Measurements from ENCODE around the gene NUB1. TPM values are rescaled to one million over a fixed set of nuclear protein-coding genes. Genes with fewer than 3 reads are reported as not detected.

Gene NUB1
- total RNA-seq, 1 donor from 2014 or later, result 40.3 TPM

- no peak overlapping the region for H3K27ac Mint-ChIP-seq
Observed at GRCh38 chr7:151377406-151377805, 35.8 kb downstream of the NUB1 start.

GRCh38 chr7:151378011-151378410, 36.4 kb downstream of the NUB1 start:
- intact Hi-C loops (cut with micrococcal nuclease), result no loop called here
- Mint-ChIP-seq H3K9me3 (no peaks in the 10 kb centered on the region), H3K36me3 (ENCODE audit: low read depth) (peaks cover 17% of the 10 kb centered on the region), H3K27me3 (ENCODE audit: insufficient read depth) (peaks cover 18% of the 10 kb centered on the region), H3K27ac (no peak overlapping the region), H3K4me1 (ENCODE audit: low read depth) (no peaks in the 10 kb centered on the region), H3K4me3 (no peak overlapping the region)
- no peak for DNase-seq (ENCODE audit: low spot score)

More at GRCh38 chr7:151377406-151377805, 35.8 kb downstream of the NUB1 start:
- intact Hi-C loops (cut with micrococcal nuclease), result no loop called here
- Mint-ChIP-seq H3K36me3 (ENCODE audit: low read depth) (peaks cover 19% of the 10 kb centered on the region), H3K9me3 (no peaks in the 10 kb centered on the region), H3K4me3 (no peak overlapping the region), H3K27me3 (ENCODE audit: insufficient read depth) (peaks cover 14% of the 10 kb centered on the region), H3K4me1 (ENCODE audit: low read depth) (no peaks in the 10 kb centered on the region)
- no peak for DNase-seq (ENCODE audit: low spot score)

GRCh38 chr7:151378496-151379192, 37.0 kb downstream of the NUB1 start:
- H3K36me3 Mint-ChIP-seq (ENCODE audit: low read depth), result peaks cover 17% of the 10 kb centered on the region
- H3K9me3 Mint-ChIP-seq, result no peaks in the 10 kb centered on the region
- H3K4me1 Mint-ChIP-seq (ENCODE audit: low read depth), result no peaks in the 10 kb centered on the region
- no peak for DNase-seq (ENCODE audit: low spot score)
- H3K4me3 Mint-ChIP-seq, result no peak overlapping the region
- intact Hi-C loops (cut with micrococcal nuclease), result no loop called here
- H3K27ac Mint-ChIP-seq, result no peak overlapping the region
- peaks cover 24% of the 10 kb centered on the region for H3K27me3 Mint-ChIP-seq (ENCODE audit: insufficient read depth)

GRCh38 chr7:151379193-151379520, 37.5 kb downstream of the NUB1 start:
- Mint-ChIP-seq H3K4me3 (no peak overlapping the region), H3K27ac (no peak overlapping the region), H3K36me3 (ENCODE audit: low read depth) (peaks cover 17% of the 10 kb centered on the region), H3K9me3 (no peaks in the 10 kb centered on the region), H3K4me1 (ENCODE audit: low read depth) (no peaks in the 10 kb centered on the region), H3K27me3 (ENCODE audit: insufficient read depth) (peaks cover 28% of the 10 kb centered on the region)
- no peak for DNase-seq (ENCODE audit: low spot score)
- intact Hi-C loops (cut with micrococcal nuclease), result no loop called here

- peaks cover 28% of the 10 kb centered on the region for H3K27me3 Mint-ChIP-seq (ENCODE audit: insufficient read depth)
- peaks cover 17% of the 10 kb centered on the region for H3K36me3 Mint-ChIP-seq (ENCODE audit: low read depth)
- H3K9me3 Mint-ChIP-seq, result no peaks in the 10 kb centered on the region
- no peak overlapping the region for H3K27ac Mint-ChIP-seq
- H3K4me1 Mint-ChIP-seq (ENCODE audit: low read depth), result no peaks in the 10 kb centered on the region
- DNase-seq (ENCODE audit: low spot score), result no peak
- intact Hi-C loops (cut with micrococcal nuclease), result no loop called here
- H3K4me3 Mint-ChIP-seq, result no peak overlapping the region
Observed at GRCh38 chr7:151379534-151380198, 38.1 kb downstream of the NUB1 start.

- no peak overlapping the region for H3K4me3 Mint-ChIP-seq
- H3K9me3 Mint-ChIP-seq, result no peaks in the 10 kb centered on the region
- intact Hi-C loops (cut with micrococcal nuclease), result no loop called here
- H3K4me1 Mint-ChIP-seq (ENCODE audit: low read depth), result no peaks in the 10 kb centered on the region
- no peak overlapping the region for H3K27ac Mint-ChIP-seq
- DNase-seq (ENCODE audit: low spot score), result no peak
- peaks cover 16% of the 10 kb centered on the region for H3K36me3 Mint-ChIP-seq (ENCODE audit: low read depth)
- peaks cover 28% of the 10 kb centered on the region for H3K27me3 Mint-ChIP-seq (ENCODE audit: insufficient read depth)
Observed at GRCh38 chr7:151380199-151381097, 38.8 kb downstream of the NUB1 start.

GRCh38 chr7:151381098-151381347, 39.4 kb downstream of the NUB1 start:
- no peaks in the 10 kb centered on the region for H3K4me1 Mint-ChIP-seq (ENCODE audit: low read depth)
- peaks cover 28% of the 10 kb centered on the region for H3K27me3 Mint-ChIP-seq (ENCODE audit: insufficient read depth)
- H3K9me3 Mint-ChIP-seq, result no peaks in the 10 kb centered on the region
- DNase-seq (ENCODE audit: low spot score), result no peak
- no peak overlapping the region for H3K27ac Mint-ChIP-seq
- intact Hi-C loops (cut with micrococcal nuclease), result no loop called here
- H3K4me3 Mint-ChIP-seq, result no peak overlapping the region
- H3K36me3 Mint-ChIP-seq (ENCODE audit: low read depth), result peaks cover 15% of the 10 kb centered on the region

GRCh38 chr7:151381348-151382078, 39.9 kb downstream of the NUB1 start:
- Mint-ChIP-seq H3K4me1 (ENCODE audit: low read depth) (no peaks in the 10 kb centered on the region), H3K27ac (no peak overlapping the region), H3K36me3 (ENCODE audit: low read depth) (peaks cover 15% of the 10 kb centered on the region), H3K27me3 (ENCODE audit: insufficient read depth) (peaks cover 28% of the 10 kb centered on the region), H3K9me3 (no peaks in the 10 kb centered on the region), H3K4me3 (no peak overlapping the region)
- intact Hi-C loops (cut with micrococcal nuclease), result no loop called here
- no peak for DNase-seq (ENCODE audit: low spot score)

- H3K9me3 Mint-ChIP-seq, result no peaks in the 10 kb centered on the region
- peaks cover 15% of the 10 kb centered on the region for H3K36me3 Mint-ChIP-seq (ENCODE audit: low read depth)
- H3K4me3 Mint-ChIP-seq, result peak overlapping the region; percentile 52
- no peaks in the 10 kb centered on the region for H3K4me1 Mint-ChIP-seq (ENCODE audit: low read depth)
- no peak overlapping the region for H3K27ac Mint-ChIP-seq
- DNase-seq (ENCODE audit: low spot score), result no peak
- intact Hi-C loops (cut with micrococcal nuclease), result no loop called here
- peaks cover 28% of the 10 kb centered on the region for H3K27me3 Mint-ChIP-seq (ENCODE audit: insufficient read depth)
Observed at GRCh38 chr7:151382079-151382885, 40.7 kb downstream of the NUB1 start.

- no peak for DNase-seq (ENCODE audit: low spot score)
- Mint-ChIP-seq H3K27me3 (ENCODE audit: insufficient read depth) (peaks cover 28% of the 10 kb centered on the region), H3K4me3 (no peak overlapping the region), H3K9me3 (no peaks in the 10 kb centered on the region), H3K36me3 (ENCODE audit: low read depth) (peaks cover 5% of the 10 kb centered on the region), H3K27ac (no peak overlapping the region), H3K4me1 (ENCODE audit: low read depth) (no peaks in the 10 kb centered on the region)
- intact Hi-C loops (cut with micrococcal nuclease), result no loop called here
Observed at GRCh38 chr7:151383638-151384351, 42.2 kb downstream of the NUB1 start.

GRCh38 chr7:151384352-151384697, 42.7 kb downstream of the NUB1 start:
- DNase-seq (ENCODE audit: low spot score), result no peak
- H3K36me3 Mint-ChIP-seq (ENCODE audit: low read depth), result peaks cover 3% of the 10 kb centered on the region
- H3K27ac Mint-ChIP-seq, result no peak overlapping the region
- H3K4me1 Mint-ChIP-seq (ENCODE audit: low read depth), result no peaks in the 10 kb centered on the region
- peaks cover 28% of the 10 kb centered on the region for H3K27me3 Mint-ChIP-seq (ENCODE audit: insufficient read depth)
- no peak overlapping the region for H3K4me3 Mint-ChIP-seq
- no peaks in the 10 kb centered on the region for H3K9me3 Mint-ChIP-seq
- intact Hi-C loops (cut with micrococcal nuclease), result no loop called here

Measured in activated T-helper 1 cell treated with anti-CD3 and anti-CD28 coated beads, Interleukin-12 subunit alpha, Interleukin-12 subunit beta, Interleukin-2, Interleukin-4 antibody, amounts not matched to agents 30 ng/mL and 10 ng/mL and 1 ng/mL, durations not matched to agents 14 hours and 24 hours and 36 hours (primary cell).